ENCODE data around the gene CDK7.

CDK7 gene

GRCh38 chr5:69238760-69239251 is 4.1 kb downstream of the CDK7 start (continued):
- TF ChIP-seq ZNF18 (tag by site-specific recombination; IDR thresholded peaks at IDR 0.05) (no peak), PRDM10 (tag by site-specific recombination; IDR thresholded peaks at IDR 0.05) (no peak), ZNF76 (tag by site-specific recombination; IDR thresholded peaks at IDR 0.05; ENCODE audit: borderline replicate concordance, low read depth) (no peak), ZNF501 (tag by site-specific recombination; IDR thresholded peaks at IDR 0.05) (no peak)

GRCh38 chr5:69242215-69242927 is 7.7 kb downstream of the CDK7 start:
- H3K4me1 ChIP-seq (ENCODE audit: control insufficient read depth, insufficient read depth, low read length): no peaks in the 10 kb centered on the region
- no peak overlapping the region for H3K27ac ChIP-seq (ENCODE audit: extremely low read depth, low read depth, low read length)
- no peaks in the 10 kb centered on the region for H3K9me3 ChIP-seq (ENCODE audit: control insufficient read depth, insufficient read depth, low read depth, low read length)
- CTCF ChIA-PET: no interaction called here
- H3K4me3 ChIP-seq (ENCODE audit: low read depth, low read length): no peak overlapping the region
- POLR2A ChIA-PET: no interaction called here
- no peak for TF ChIP-seq REPIN1 (tag by site-specific recombination; IDR thresholded peaks at IDR 0.05; ENCODE audit: low read depth)
- TF ChIP-seq ZNF157 (tag by site-specific recombination; IDR thresholded peaks at IDR 0.05): no peak
- TF ChIP-seq SP3 (tag by site-specific recombination; IDR thresholded peaks at IDR 0.05): no peak
- TF ChIP-seq ZNF530 (tag by site-specific recombination; IDR thresholded peaks at IDR 0.05; ENCODE audit: low read depth): no peak
- TF ChIP-seq SCRT1 (tag by site-specific recombination; IDR thresholded peaks at IDR 0.05; ENCODE audit: borderline replicate concordance): no peak
- no peak for TF ChIP-seq IKZF3 (tag by site-specific recombination; IDR thresholded peaks at IDR 0.05)
- TF ChIP-seq ZBTB17 (tag by site-specific recombination; IDR thresholded peaks at IDR 0.05): no peak
- TF ChIP-seq INSM2 (tag by site-specific recombination; IDR thresholded peaks at IDR 0.05): no peak
- no peak for TF ChIP-seq ZFP41 (tag by site-specific recombination; IDR thresholded peaks at IDR 0.05; ENCODE audit: borderline replicate concordance)
- no peak for TF ChIP-seq ZNF510 (tag by site-specific recombination; IDR thresholded peaks at IDR 0.05; ENCODE audit: insufficient replicate concordance)
- no peak for TF ChIP-seq BCL11A (tag by site-specific recombination; IDR thresholded peaks at IDR 0.05; ENCODE audit: low read depth)
- no peak for TF ChIP-seq PRDM10 (tag by site-specific recombination; IDR thresholded peaks at IDR 0.05)
- TF ChIP-seq ZNF561 (tag by site-specific recombination; IDR thresholded peaks at IDR 0.05; ENCODE audit: borderline replicate concordance): no peak
- no peak for TF ChIP-seq ZNF354C (tag by site-specific recombination; IDR thresholded peaks at IDR 0.05; ENCODE audit: borderline replicate concordance, low read depth)
- TF ChIP-seq SETDB1 (IDR thresholded peaks at IDR 0.05; ENCODE audit: insufficient read length, low read length): no peak
- peaks cover 26 to 29% of the 10 kb centered on the region in 2 experiments for H3K36me3 ChIP-seq (ENCODE audit: control insufficient read depth in 2 of 2, insufficient read depth in 1 of 2, low read length in 2 of 2)

Data from HEK293 (cell line).